Smooth muscle cell (in vitro differentiated cells): ENCODE measurements around the gene GPX4. TPM values are rescaled to one million over a fixed set of nuclear protein-coding genes. Genes with fewer than 3 reads are reported as not detected.

Source experiments
- DNase-seq: peaks from one replicate; lab custom pipeline; 2025; ENCODE audit not compliant: unreplicated experiment; lab: John Stamatoyannopoulos, UW
- H2AFZ ChIP-seq: fragments of 200-600 bp; sonication (generic); 2 replicates; pipeline ENCODE4 v1.6.0; 2016; ENCODE audit warnings: antibody characterized with exemption, low read depth, mild to moderate bottlenecking
- H3F3A ChIP-seq: fragments of 200-600 bp; sonication (generic); 2 replicates; pipeline ENCODE4 v1.6.0; 2017; ENCODE audit warnings: antibody characterized with exemption, low read depth
- H3K27ac ChIP-seq: fragments of 200-600 bp; sonication (generic); 2 replicates; pipeline ENCODE4 v1.5.1; 2016; ENCODE audit warnings: low read depth, mild to moderate bottlenecking
- H3K27me3 ChIP-seq: fragments of 200-600 bp; sonication (generic); 2 replicates; pipeline ENCODE4 v1.6.1; 2016; ENCODE audit warnings: low read depth, mild to moderate bottlenecking
- H3K36me3 ChIP-seq: fragments of 200-600 bp; sonication (generic); 2 replicates; pipeline ENCODE4 v1.5.1; 2016; ENCODE audit warnings: low read depth
- H3K4me1 ChIP-seq: fragments of 200-600 bp; sonication (generic); 2 replicates; pipeline ENCODE4 v1.5.1; 2016; ENCODE audit warnings: low read depth
- H3K4me2 ChIP-seq: fragments of 200-600 bp; sonication (generic); 2 replicates; pipeline ENCODE4 v1.6.0; 2016; ENCODE audit warnings: mild to moderate bottlenecking
- H3K4me3 ChIP-seq: fragments of 200-600 bp; sonication (generic); 2 replicates; pipeline ENCODE4 v1.5.1; 2016; ENCODE audit warnings: mild to moderate bottlenecking
- H3K79me2 ChIP-seq: fragments of 200-600 bp; sonication (generic); 2 replicates; pipeline ENCODE4 v1.6.0; 2016; ENCODE audit warnings: low read depth, mild to moderate bottlenecking
- H3K9ac ChIP-seq: fragments of 200-600 bp; sonication (generic); 2 replicates; pipeline ENCODE4 v1.6.0; 2016; ENCODE audit warnings: low read depth
- H3K9me3 ChIP-seq: fragments of 200-600 bp; sonication (generic); replicated peaks from 2 replicates; pipeline ENCODE4 v1.5.1; 2016; ENCODE audit warnings: low read depth
- H4K20me1 ChIP-seq: fragments of 200-600 bp; sonication (generic); 2 replicates; pipeline ENCODE4 v1.6.0; 2016; ENCODE audit warnings: low read depth
- WGBS: methylation state at CpG from one replicate; pipeline ENCODE4 v1.1.7; 2016; ENCODE audit warnings: low lambda C conversion rate; 5-methylcytosine and 5-hydroxymethylcytosine counted together
- polyA plus RNA-seq: library from polyadenylated mRNA; unstranded; fragments of >200 nt; fragmentation: Nextera tagmentation; extraction: Ambion mirVana; gene quantifications from 2 replicates; pipeline ENCODE4 v1.2.1, GENCODE V29; 2016
- total RNA-seq: library from RNA; depleted of rRNA; stranded (reverse); fragments of >200 nt; gene quantifications from 2 replicates; pipeline ENCODE4 v1.2.3, GENCODE V29; 2014
- TF ChIP-seq, protein P1 (sequence below): fragments of 200-600 bp; sonication (generic); IDR thresholded peaks from 2 replicates; pipeline ENCODE4 v1.5.1; 2017; ENCODE audit warnings: borderline replicate concordance, mild to moderate bottlenecking, antibody characterized with exemption; ENCODE audit not compliant: insufficient read depth, poor library complexity, severe bottlenecking

The GPX4 gene
- total and polyA plus RNA-seq, 2 experiments from 2014 or later: 325 to 450 TPM

GRCh38 chr19:1085676-1086442 lies 17.9 kb upstream of the GPX4 start:
- no peaks in the 10 kb centered on the region for H3K36me3 ChIP-seq
- H3F3A ChIP-seq: no peaks in the 10 kb centered on the region
- H2AFZ ChIP-seq: no peak overlapping the region
- DNase-seq: no peak
- WGBS: 91% methylated on average over 38 of the region's 38 CpGs
- TF ChIP-seq, protein P1, sequence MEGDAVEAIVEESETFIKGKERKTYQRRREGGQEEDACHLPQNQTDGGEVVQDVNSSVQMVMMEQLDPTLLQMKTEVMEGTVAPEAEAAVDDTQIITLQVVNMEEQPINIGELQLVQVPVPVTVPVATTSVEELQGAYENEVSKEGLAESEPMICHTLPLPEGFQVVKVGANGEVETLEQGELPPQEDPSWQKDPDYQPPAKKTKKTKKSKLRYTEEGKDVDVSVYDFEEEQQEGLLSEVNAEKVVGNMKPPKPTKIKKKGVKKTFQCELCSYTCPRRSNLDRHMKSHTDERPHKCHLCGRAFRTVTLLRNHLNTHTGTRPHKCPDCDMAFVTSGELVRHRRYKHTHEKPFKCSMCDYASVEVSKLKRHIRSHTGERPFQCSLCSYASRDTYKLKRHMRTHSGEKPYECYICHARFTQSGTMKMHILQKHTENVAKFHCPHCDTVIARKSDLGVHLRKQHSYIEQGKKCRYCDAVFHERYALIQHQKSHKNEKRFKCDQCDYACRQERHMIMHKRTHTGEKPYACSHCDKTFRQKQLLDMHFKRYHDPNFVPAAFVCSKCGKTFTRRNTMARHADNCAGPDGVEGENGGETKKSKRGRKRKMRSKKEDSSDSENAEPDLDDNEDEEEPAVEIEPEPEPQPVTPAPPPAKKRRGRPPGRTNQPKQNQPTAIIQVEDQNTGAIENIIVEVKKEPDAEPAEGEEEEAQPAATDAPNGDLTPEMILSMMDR: no peak
- no peak overlapping the region for H3K9ac ChIP-seq
- H3K27ac ChIP-seq: no peak overlapping the region
- H3K4me3 ChIP-seq: no peak overlapping the region
- no peak overlapping the region for H3K4me2 ChIP-seq
- no peaks in the 10 kb centered on the region for H3K4me1 ChIP-seq
- no peaks in the 10 kb centered on the region for H3K9me3 ChIP-seq
- no peaks in the 10 kb centered on the region for H3K27me3 ChIP-seq
- H4K20me1 ChIP-seq: no peaks in the 10 kb centered on the region
- no peaks in the 10 kb centered on the region for H3K79me2 ChIP-seq

DNA sequence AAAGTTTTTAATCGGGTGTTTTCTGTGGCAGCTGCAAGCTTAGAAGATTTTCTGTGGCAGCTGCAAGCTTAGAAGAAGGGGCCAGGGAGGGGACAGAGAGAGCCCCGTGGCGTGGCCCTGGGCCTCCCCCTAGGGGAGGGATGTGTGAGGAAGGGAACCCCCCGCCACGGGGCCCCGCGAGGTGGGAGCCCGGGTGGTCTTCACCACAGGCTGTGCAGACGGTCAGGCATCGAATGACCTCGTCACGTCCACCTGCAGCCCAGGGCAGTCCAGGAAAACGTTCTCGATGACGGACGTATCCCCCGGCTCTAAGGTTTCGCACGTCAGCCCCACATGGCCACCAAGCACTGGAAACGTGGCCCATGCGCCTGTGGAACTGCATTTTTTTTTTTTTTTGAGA lies 17.2 kb upstream of the GPX4 start:
- H2AFZ ChIP-seq: no peak overlapping the region
- DNase-seq: no peak
- peaks cover 5% of the 10 kb centered on the region for H4K20me1 ChIP-seq
- H3K27me3 ChIP-seq: no peaks in the 10 kb centered on the region
- H3K9me3 ChIP-seq: no peaks in the 10 kb centered on the region
- H3F3A ChIP-seq: no peaks in the 10 kb centered on the region
- TF ChIP-seq, protein P1: no peak
- WGBS: 93% methylated on average over 21 of the region's 21 CpGs
- H3K4me1 ChIP-seq: no peaks in the 10 kb centered on the region
- H3K27ac ChIP-seq: no peak overlapping the region
- no peak overlapping the region for H3K4me3 ChIP-seq
- no peak overlapping the region for H3K4me2 ChIP-seq
- H3K36me3 ChIP-seq: no peaks in the 10 kb centered on the region
- no peaks in the 10 kb centered on the region for H3K79me2 ChIP-seq
- no peak overlapping the region for H3K9ac ChIP-seq

DNA sequence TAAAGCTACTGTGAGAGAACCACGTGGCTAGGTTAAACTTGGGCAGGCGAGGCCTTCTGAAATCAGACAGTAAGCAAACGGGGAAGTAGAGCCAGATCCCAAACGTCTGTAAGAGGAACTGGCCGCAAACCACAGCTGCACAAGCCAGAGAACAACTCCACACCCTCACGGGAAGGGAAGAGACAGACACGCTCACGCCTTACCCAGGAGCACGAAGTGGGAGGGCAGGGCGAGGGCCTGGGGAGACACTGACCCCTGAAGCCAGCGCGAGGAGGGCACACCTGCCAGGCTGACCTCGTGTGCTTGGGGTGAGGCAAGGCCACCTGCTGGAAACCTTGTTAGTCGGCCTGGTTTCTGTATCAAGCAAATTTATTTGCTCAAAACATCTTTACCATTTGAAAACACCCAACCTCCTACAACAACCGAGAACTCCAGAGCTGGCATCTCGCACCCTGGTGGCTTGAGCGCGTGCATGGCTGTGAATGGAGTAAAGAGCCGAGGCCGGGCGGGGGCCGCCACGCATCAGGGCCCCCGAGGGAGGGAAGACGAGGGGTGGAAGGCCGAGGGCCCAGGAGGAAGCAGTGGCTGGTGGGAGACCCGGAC lies 15.9 kb upstream of the GPX4 start:
- Histone ChIP-seq H3K4me1 (no peaks in the 10 kb centered on the region), H3K9me3 (no peaks in the 10 kb centered on the region), H3K79me2 (peaks cover 9% of the 10 kb centered on the region), H3K9ac (no peak overlapping the region), H2AFZ (no peak overlapping the region), H3K27me3 (no peaks in the 10 kb centered on the region), H3K4me3 (no peak overlapping the region), H3F3A (no peaks in the 10 kb centered on the region), H3K36me3 (no peaks in the 10 kb centered on the region), H4K20me1 (peaks cover 10% of the 10 kb centered on the region), H3K27ac (no peak overlapping the region), H3K4me2 (no peak overlapping the region)
- WGBS: 92% methylated on average over 27 of the region's 27 CpGs
- TF ChIP-seq, protein P1: no peak
- DNase-seq: no peak
